Stomach (tissue), 4 donors: ENCODE results near the gene LONP2.

Experiments used
- POLR2A ChIP-seq, 4 donors: fragments of 450-650 bp; IDR thresholded peaks; one replicate each; pipeline ENCODE4 v1.6.1; 2016; ENCODE audit warnings: antibody characterized with exemption in 4 of 4, control low read depth in 2 of 4, mild to moderate bottlenecking in 1 of 4, moderate library complexity in 1 of 4
- POLR2AphosphoS5 ChIP-seq, 3 donors: sonication (generic); formaldehyde crosslinking; IDR thresholded peaks; one replicate each; pipeline ENCODE4 v1.6.1; 2016; ENCODE audit warnings: antibody characterized with exemption in 3 of 3
- TF ChIP-seq, protein P1 (sequence below), 7 experiments: fragments of 450-650 bp in 4 of 7; fragments of 200-600 bp in 3 of 7; sonication (generic) in 3 of 7; IDR thresholded peaks; one replicate each; pipeline ENCODE4 v1.5.1; 2016 to 2019; ENCODE audit warnings: antibody characterized with exemption in 7 of 7, control low read depth in 2 of 7, mild to moderate bottlenecking in 1 of 7

DNA sequence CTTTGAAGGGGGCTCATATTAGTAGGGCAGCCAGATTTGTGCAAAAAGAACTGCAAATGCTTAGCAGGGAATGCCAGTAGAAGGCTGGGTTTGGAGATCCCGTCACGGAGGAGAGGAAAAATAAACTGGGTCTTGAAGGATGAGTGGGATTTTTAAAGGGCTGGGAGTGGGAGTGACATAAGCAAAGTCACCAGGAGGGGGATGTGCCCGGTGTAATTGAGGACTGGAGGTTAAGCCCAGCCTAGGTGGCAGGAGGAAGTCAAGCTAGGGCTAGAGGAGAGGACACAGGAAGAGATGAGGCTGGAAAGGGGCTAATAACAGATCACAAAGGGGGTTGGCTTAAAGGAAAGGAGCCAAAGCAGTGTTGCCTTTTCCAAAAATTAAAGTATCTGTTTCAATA lies 23.2 kb upstream of the LONP2 start:
- TF ChIP-seq POLR2AphosphoS5 (IDR thresholded peaks at IDR 0.05) (no peak), POLR2A (IDR thresholded peaks at IDR 0.05) (no peak)
- TF ChIP-seq, protein P1, sequence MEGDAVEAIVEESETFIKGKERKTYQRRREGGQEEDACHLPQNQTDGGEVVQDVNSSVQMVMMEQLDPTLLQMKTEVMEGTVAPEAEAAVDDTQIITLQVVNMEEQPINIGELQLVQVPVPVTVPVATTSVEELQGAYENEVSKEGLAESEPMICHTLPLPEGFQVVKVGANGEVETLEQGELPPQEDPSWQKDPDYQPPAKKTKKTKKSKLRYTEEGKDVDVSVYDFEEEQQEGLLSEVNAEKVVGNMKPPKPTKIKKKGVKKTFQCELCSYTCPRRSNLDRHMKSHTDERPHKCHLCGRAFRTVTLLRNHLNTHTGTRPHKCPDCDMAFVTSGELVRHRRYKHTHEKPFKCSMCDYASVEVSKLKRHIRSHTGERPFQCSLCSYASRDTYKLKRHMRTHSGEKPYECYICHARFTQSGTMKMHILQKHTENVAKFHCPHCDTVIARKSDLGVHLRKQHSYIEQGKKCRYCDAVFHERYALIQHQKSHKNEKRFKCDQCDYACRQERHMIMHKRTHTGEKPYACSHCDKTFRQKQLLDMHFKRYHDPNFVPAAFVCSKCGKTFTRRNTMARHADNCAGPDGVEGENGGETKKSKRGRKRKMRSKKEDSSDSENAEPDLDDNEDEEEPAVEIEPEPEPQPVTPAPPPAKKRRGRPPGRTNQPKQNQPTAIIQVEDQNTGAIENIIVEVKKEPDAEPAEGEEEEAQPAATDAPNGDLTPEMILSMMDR (IDR thresholded peaks at IDR 0.05) = no peak
